Measurements from ENCODE around the gene PIK3R1. TPM values are rescaled to one million over a fixed set of nuclear protein-coding genes. Genes with fewer than 3 reads are reported as not detected.
A peak's percentile ranks its signal among the peaks of the same experiment; 100 is the strongest.

Gene PIK3R1
- total RNA-seq, 1 donor from 2014 or later: 137 TPM

GRCh38 chr5:68266457-68266856, 50.9 kb downstream of the PIK3R1 start:
- no peaks in the 10 kb centered on the region for H3K9me3 ChIP-seq
- H3K36me3 ChIP-seq: no peaks in the 10 kb centered on the region
- H3K27me3 ChIP-seq: no peaks in the 10 kb centered on the region
- intact Hi-C loops (cut with DNase I): no loop called here
- DNase-seq (no peak), ATAC-seq (peak; percentile 32)
- no peak for TF ChIP-seq CTCF (IDR thresholded peaks at IDR 0.05)
- H3K27ac ChIP-seq: peak overlapping the region; percentile 71
- peaks cover 89% of the 10 kb centered on the region for H3K4me1 ChIP-seq
- H3K4me3 ChIP-seq: no peak overlapping the region

- intact Hi-C loops (cut with DNase I): no loop called here
- no peak overlapping the region for H3K4me3 ChIP-seq
- H3K9me3 ChIP-seq: no peaks in the 10 kb centered on the region
- ATAC-seq (no peak), DNase-seq (no peak)
- H3K36me3 ChIP-seq: no peaks in the 10 kb centered on the region
- TF ChIP-seq CTCF (IDR thresholded peaks at IDR 0.05): no peak
- H3K4me1 ChIP-seq: peaks cover 85% of the 10 kb centered on the region
- peak overlapping the region; percentile 71 for H3K27ac ChIP-seq
- H3K27me3 ChIP-seq: no peaks in the 10 kb centered on the region
Observed at GRCh38 chr5:68267066-68267465, 51.5 kb downstream of the PIK3R1 start.

GRCh38 chr5:68268101-68268851, 52.7 kb downstream of the PIK3R1 start:
- intact Hi-C loops (cut with DNase I): no loop called here
- ATAC-seq (no peak), DNase-seq (no peak)
- Histone ChIP-seq H3K4me3 (no peak overlapping the region), H3K4me1 (peaks cover 83% of the 10 kb centered on the region), H3K27ac (peak overlapping the region; percentile 71), H3K36me3 (no peaks in the 10 kb centered on the region), H3K9me3 (no peaks in the 10 kb centered on the region), H3K27me3 (no peaks in the 10 kb centered on the region)
- no peak for TF ChIP-seq CTCF (IDR thresholded peaks at IDR 0.05)

GRCh38 chr5:68268852-68269130, 53.2 kb downstream of the PIK3R1 start:
- H3K27ac ChIP-seq: peak overlapping the region; percentile 71

GRCh38 chr5:68269820-68270219, 54.3 kb downstream of the PIK3R1 start:
- no peak for DNase-seq
- Histone ChIP-seq H3K9me3 (no peaks in the 10 kb centered on the region), H3K27me3 (no peaks in the 10 kb centered on the region), H3K27ac (peak overlapping the region; percentile 4), H3K4me1 (peaks cover 70% of the 10 kb centered on the region), H3K4me3 (no peak overlapping the region), H3K36me3 (peaks cover 13% of the 10 kb centered on the region)
- intact Hi-C loops (cut with DNase I): no loop called here
- ATAC-seq: no peak
- TF ChIP-seq CTCF (IDR thresholded peaks at IDR 0.05): no peak

More at GRCh38 chr5:68268852-68269130, 53.2 kb downstream of the PIK3R1 start:
- Histone ChIP-seq H3K36me3 (peaks cover 3% of the 10 kb centered on the region), H3K4me3 (no peak overlapping the region), H3K9me3 (no peaks in the 10 kb centered on the region), H3K27me3 (no peaks in the 10 kb centered on the region), H3K4me1 (peaks cover 79% of the 10 kb centered on the region)
- no peak for TF ChIP-seq CTCF (IDR thresholded peaks at IDR 0.05)
- DNase-seq: no peak
- no peak for ATAC-seq
- intact Hi-C loops (cut with DNase I): no loop called here

Data from upper lobe of right lung (tissue), 1 donor.